AG08396 (cell line): ENCODE data around the gene PPP1R14D.
A peak's percentile ranks its signal among the peaks of the same experiment; 100 is the strongest.

Source experiments
- DNase-seq: peaks from one replicate; pipeline ENCODE4 v3.0.0; 2012; ENCODE audit warnings: low spot score, mixed read lengths

PPP1R14D gene

DNA sequence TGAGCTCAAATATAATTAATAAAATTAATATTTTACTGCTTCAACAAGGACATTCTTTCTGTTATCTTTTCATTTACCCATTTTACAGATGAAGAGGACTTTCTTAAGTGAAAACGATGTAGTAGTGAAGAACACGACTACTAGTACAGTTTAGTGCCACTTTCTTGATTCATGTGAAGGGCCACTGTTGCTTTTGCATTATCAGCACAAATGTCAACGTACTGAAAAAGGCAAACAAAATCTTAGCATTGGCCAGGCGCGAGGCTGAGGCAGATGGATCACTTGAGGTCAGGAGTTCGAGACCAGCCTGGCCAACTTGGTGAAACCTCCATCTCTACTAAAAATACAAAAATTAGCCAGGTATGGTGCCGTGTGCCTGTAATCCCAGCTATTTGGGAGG, 9.5 kb downstream of the PPP1R14D start:
- no peak for DNase-seq

DNA sequence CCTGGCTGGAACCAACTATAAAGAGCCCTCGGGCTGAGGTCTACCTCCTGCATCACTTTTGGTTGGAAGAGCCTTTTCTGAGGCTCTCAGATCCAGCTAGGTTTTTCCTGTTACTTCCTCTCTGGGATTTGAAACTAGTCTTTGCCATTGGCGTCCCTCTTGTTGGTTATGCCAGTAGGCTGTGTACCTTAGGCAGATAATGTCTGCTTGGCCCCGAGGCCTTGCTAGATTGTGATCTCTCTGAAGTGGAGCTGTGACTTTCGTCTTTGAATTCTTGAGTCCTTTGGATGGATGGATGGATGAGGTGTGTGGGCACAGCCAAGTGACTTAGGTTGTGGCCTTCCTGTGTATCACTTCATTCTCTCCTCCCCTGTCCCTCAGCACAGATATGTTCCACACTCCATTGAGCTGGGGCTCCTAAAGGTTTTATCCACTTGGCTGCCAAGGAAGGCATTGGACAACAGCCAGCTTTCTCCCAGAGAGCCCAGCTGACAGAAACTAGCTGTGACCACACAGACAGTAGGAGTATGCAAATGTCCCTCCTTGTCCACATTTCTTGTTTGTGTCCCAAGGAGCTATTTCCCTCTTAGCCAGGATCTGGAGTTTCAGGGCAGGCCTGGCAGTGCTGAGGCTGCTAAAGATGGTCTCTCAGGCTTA, 13.3 kb downstream of the PPP1R14D start:
- DNase-seq = no peak

DNA sequence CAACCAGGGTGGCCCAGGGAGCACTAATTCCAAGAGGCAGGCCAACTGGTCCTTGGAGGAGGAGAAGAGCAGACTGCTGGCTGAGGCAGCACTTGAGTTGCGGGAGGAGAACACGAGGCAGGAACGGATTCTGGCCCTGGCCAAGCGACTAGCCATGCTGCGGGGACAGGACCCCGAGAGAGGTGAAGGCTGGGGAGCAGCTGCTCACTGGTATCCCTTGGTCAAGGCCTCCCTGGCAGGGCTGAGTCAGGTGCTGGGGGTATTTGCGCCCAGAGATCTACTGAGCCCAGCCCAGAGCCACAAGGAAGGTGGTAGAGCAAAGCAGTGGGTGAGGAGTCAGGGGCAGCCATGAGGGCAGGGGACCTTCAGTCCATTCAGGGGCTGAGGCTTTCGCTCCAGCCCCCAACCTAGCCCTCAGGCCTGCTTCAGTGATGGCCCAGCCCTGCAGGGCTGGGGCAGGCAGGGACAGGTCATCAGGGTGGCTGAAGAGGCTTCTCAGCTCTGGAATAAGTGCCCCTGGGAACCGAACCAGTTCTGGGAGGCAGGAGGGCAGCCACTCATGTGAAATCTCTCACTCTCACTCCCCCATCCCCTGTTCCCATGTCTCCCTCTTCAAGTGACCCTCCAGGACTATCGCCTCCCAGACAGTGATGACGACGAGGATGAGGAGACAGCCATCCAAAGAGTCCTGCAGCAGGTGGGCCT, 15.6 kb downstream of the PPP1R14D start:
- no peak for DNase-seq

DNA sequence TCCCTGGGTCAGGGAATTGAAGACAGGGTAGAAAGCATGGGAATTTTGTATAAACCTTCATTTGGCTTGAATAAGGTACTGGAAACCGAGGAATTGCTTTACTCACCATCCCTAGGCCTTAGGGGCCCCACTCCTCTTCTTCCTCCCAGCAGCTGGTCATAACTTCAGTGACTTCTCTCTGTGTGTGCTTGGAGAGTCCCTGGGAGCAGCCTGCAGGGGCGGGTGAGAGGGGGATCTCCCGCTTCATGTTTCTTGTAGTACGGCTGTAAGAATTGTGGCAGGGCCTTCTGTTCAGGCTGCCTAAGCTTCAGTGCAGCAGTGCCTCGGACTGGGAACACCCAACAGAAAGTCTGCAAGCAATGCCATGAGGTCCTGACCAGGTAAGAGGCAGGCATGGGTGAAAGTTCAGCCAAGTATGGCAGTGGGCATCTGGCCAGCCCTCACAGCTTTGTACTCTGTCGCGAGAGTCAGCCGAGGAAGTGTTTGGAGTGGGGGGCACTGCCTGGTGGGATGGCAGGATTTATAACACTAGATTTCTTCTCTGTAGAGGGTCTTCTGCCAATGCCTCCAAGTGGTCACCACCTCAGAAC, 19.6 kb downstream of the PPP1R14D start:
- DNase-seq = no peak

DNA sequence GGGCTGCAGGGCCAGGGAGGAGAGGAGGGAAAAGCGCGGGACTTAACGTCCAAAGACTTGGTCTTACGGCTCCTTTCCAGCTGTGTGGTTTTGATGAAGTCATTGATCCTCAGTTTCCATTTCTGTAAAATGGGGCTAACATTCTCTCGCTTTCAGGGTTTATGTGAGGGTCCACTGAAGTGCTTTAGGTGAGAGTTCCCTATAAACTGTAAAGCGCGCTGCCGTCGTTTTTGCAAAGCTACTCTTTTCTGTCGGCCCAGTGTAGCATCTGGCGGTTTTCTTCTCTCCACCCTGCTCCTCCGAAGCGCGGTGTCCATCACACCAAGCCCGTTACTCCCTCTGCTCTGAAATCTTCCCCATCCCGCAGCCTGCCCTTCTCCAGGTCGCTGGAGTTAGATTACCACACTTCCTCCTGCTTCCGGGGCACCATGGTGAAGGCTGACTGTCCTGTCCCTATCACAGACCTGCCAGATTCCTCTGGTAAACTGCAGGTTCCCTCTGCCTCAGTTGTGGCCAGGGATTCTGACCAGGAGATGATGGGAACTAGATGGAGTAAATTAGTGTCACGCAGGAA, 20.5 kb downstream of the PPP1R14D start:
- no peak for DNase-seq

DNA sequence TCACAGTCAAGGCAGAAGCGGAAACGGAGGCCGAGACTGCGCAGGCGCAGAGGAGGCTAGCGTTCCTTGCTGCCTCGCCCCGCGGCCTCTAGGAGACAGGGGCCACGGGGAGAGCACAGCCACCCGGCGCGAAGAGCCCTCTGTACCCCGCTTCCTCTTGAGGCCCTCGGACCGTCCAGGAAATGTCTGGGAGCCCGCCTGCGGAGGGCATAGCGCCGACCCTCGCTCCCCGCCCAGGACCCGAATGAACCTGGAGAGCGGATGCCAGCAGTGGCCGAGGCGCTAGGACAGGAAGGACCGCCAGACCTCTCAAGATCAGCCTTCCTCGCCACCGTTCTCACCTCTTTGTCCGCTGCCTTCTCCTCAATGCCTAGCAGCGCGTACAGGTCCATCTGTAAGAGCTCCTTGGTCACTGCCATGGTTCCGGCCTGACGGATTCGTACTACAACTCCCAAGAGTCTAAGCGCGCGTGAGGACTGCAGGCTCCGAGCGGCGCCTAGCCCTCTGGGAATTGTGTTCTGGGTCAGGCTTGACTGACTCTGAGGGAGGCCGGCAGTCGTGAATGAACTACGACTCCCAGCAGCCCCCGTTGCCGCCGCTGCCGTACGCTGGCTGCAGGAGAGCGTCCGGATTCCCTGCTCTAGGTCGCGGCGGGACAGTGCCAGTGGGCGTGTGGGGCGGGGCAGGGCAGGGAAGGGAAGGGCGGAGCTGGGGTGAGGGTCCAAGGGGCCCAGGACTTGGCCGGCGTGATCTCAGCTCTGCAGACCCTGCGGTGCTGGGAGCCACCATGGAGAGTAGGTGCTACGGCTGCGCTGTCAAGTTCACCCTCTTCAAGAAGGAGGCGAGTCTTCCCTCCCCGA, 21.2 kb downstream of the PPP1R14D start, which contains the start of the genes DNAJC17 and ZFYVE19:
DNAJC17 (minus strand) TSS at position 446 of the 860 bp plus-strand sequence; CDS start at position 419, 27 bp downstream.
ZFYVE19 (plus strand) TSS at position 62 of the 860 bp plus-strand sequence; CDS start at position 563, 501 bp downstream.
- DNase-seq = peak; percentile 91

DNA sequence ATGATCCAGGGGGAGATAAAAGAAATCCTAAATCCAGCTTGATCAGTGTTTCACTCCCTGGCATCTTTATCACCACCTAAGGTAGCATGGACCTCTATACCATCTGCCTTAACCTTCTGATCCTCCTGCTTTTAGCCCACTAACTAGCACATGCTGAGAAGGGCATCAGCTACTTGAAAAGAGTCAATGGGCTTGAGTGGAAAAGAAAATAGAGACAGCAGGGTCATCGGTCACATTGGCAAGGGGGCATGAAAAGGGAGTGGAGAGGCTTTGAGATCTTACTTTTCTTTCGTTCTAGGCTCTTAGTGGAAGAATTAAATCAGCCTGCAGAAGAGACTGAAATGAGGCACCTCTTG, 21.9 kb downstream of the PPP1R14D start:
- no peak for DNase-seq

DNA sequence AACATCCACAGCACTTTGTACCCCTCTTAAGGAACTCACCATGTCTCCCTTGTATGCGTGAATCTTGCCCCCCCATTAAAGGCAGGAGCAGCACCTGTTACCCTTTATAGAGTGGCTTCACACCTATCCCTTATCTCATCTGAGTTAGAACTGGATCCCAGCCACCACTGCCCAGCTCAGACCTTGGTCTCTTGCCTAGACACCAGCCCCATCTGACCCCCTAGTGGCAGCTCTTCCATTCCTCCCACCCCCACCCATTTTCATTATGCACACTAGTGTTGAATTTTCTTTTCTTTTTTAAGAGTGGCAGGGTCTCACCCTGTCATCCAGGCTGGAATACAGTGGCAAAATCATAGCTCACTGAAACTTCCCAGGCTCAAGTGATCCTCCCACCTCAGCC, 24.8 kb downstream of the PPP1R14D start:
- no peak for DNase-seq

DNA sequence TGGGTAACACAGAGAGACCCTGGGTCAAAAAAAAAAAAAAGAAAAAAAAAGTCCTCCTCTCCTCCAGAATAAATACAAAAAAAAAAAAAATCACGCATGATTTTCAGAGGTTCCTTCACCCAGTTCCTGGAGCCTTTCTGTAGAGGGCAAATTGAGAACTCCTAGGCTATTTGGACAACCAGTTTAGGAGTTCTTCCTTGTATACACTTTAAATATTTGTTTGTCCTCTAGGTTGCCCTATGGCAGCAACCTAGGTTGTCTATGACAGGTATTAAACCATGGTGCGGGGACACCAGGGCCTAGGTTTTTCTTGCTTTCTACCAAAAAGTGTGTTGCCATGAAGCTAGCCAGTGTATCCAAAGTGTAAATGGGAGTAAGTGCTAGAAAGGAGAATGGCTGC, 25.4 kb downstream of the PPP1R14D start:
- DNase-seq = no peak

DNA sequence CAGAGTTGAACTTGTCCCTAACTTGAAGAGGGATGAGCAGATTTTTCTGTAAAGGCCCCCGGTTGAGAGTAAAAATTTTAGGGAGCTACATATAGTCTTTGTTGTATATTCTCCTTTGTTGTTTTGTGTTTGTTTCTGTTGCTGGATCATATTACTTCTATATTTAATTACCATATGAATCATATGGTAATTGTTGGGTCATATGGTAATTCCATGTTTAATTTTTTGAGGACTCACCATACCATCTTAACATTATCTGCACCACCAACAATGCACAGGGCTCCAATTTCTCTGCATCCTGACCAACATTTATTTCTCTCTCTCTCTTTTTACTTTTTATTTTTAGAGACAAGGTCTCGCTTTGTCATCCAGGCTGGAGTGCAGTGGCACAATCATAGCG, 29.0 kb downstream of the PPP1R14D start:
- no peak for DNase-seq

DNA sequence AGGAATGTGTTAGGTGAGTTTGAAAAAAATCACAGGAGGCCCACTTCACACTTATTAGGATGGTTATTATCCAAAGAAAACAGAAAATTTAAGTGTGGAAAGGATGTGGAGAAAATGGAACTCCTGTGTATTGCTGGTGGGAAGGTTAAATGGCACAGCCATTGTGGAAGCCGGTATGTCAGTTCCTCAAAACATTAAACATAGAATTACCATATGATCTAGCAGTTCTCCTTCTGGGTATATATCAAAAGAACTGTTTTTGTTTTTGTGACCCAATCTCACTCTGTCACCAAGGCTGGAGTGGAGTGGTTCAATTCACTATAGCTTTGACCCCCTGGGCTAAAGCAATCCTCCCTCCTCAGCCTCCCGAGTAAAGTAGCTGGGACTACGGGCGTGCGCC, 32.0 kb downstream of the PPP1R14D start:
- DNase-seq = no peak

DNA sequence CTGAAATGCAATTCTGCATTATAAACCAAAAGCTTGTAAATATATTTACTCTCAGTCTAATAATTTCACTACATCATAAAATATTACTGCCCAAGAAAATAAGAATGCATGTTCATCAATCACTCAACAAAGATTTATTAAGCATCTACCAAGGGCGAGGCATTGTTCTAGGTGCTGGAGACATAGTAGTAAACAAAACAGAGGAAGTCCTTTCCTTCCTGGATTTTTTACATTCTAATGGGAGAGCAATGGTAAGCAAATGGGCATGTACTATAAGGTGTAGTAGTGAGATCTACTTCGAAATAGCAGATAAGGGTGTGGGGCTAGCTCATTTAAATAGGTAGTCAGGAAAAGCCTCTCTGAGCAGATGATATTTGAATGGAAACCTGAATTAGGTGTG, 32.5 kb downstream of the PPP1R14D start:
- no peak for DNase-seq

DNA sequence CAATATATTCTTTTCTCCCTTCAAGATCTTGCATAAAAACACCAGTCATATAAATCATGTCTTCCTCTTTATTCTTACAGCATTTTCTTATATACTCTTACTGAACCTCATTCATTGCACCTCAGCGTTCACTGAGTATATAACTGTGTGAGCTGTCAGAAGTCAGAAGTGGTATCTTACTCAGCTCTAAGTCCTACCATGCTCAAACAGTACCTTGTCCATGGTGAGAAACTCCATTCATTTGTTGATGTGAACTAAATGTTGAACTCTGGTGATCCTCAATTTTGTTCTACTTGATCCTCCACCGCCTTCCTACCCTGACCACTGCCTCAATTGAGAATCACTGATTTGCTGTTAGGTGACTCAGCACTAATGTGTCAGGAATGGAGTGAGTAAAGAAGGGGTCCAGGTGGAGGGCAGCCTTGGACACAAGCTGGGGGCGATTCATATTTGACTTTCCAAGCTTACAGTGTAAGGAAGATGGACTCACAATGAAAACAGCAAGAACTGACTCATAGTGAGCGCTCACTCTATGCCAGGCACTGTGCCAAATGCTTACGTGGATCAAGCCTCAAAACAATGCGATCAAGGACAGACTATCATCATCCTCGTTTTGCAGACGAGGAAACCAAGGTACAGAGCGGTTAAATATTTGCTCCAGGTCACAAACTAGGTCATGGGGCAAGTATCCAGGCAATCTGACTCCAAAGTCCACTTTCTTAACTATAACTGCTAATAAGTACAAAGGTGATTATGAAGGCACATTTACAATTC, 35.1 kb downstream of the PPP1R14D start:
- peak; percentile 47 for DNase-seq

GRCh38 chr15:40792394-40792793, 36.1 kb downstream of the PPP1R14D start:
- no peak for DNase-seq

DNA sequence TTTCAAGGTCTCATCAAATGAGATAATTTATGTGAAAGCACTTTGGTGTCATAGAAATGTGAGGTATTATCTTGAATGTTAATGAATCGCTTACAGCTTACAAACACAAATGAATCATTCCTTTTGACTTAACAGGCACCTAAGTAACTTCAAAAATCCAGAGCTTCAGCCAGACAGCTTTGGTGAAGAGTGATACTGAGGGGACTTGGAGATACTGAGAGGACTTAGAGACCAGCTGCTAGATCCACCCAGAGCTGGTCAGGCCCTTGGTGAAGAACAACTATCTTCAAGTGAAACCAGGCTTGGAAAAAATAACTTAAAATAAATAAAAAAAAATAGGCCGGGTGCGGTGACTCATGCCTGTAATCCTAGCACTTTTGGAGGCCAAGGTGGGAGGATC, 37.8 kb downstream of the PPP1R14D start:
- DNase-seq = no peak

DNA sequence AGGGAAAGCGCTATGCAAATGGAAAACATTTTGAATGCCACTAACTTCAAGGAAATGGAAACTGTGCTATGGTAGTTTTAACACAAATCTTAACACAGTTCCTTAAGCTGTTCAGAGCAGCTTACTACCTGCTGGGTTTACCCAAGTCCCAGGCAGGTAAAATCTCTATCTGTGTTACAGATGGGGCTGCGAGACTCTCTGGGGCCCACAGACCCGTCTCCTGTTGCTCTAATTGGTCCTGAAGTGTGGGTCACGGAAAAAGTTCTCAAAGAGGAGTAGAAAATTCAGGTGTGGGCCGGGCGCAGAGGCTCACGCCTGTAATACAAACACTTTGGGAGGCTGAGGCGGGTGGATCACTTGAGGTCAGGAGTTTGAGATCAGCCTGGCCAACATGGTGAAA, 38.5 kb downstream of the PPP1R14D start:
- DNase-seq = no peak

DNA sequence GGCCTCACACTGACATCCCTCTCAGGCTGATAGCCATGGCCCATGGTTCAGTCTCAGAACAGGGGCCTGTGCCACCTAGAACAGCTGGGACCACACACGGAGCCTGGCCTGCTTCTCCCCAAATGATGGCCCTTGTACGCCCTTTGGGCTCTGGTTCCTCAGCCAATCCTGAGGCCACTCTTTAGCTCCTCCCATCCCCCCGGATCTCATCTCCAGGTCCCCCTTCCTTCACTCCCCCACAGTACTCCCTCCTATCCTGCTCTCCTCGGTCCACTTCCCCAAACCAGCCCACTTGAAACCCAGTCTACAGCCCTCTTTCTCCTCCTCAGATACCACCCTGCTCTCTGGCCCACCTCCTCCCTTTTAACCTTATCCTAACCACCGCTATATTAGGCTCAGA, 39.4 kb downstream of the PPP1R14D start:
- DNase-seq = no peak

- DNase-seq = no peak
These were observed 40.5 kb downstream of the PPP1R14D start for GRCh38 chr15:40787991-40788390.

DNA sequence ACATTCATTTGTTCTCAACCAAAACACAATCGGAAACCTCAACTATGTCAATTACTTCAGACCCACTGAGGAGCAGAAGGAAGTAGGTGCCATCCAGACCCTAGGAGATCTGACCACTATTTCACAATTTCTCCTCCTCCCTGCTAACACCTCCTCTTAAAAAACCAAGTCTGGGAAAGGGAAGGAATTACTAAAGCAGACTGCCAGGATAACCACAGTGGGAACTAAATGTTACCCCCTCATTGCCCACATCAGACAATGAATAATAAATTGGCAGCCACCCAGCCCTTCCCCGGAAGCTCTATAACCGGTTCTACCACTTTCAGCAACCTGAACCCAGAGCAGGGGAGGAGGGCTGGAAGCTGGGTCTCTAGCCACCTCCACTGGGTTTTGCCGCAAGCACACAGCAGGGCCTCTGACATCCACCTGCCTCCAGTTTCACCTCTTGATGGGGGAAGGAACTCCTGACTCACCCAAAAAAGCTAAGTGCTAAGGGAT, 41.1 kb downstream of the PPP1R14D start:
- DNase-seq = no peak

DNA sequence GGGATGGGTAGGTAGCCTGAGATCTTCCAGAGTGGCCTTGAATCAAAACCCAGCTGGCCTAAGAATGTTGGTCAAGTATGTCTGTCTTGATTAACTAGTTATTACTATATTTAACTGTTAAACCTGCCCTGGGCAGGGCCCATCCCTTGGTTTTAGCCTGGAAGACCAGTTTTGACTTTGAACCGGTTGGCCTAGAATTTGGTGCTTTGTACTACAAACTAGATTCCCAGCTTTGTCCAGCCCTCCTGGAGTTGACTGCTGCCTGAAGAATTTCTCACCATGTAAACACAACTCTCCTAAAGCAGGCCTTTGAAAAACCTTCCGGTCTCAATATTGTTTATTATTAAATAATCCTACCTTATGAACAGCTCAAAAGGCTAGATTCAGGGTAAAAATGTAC, 42.7 kb downstream of the PPP1R14D start:
- no peak for DNase-seq

DNA sequence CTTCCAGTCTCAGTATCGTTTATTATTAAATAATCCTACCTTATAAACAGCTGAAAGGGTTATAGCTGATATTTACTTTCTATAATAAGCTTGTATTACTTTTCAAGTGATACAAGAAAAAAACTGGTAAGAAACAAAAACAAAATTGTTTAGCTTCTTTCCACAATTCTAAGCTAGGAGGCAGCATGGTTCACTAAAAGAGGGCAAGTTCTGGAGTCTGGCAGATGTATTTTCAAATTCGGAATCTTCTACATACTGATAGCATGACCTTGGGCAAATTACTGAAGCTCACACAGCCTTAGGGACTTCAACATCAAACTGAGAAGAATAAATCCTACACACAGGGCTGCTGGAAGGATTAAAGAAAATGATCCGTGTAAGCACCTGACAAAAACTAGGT, 43.3 kb downstream of the PPP1R14D start:
- DNase-seq = no peak
